ENCODE measurements around the gene RAET1E.

- no peak for TF ChIP-seq EP300 (IDR thresholded peaks at IDR 0.05)
- no peak for TF ChIP-seq CTCF (IDR thresholded peaks at IDR 0.05)
- no peak for TF ChIP-seq POLR2A (IDR thresholded peaks at IDR 0.05)
- TF ChIP-seq POLR2AphosphoS5 (IDR thresholded peaks at IDR 0.05) = no peak
Measured at GRCh38 chr6:149890629-149891045, 7.3 kb downstream of the RAET1E start.
